Uterus (tissue), 4 donors: ENCODE results near the gene KYNU. TPM values are rescaled to one million over a fixed set of nuclear protein-coding genes. Genes with fewer than 3 reads are reported as not detected.
A peak's percentile ranks its signal among the peaks of the same experiment; 100 is the strongest.

ENCODE experiments used
- DNase-seq, 2 donors: peaks; one replicate each; pipeline ENCODE4 v3.0.0-alpha.2; 2019 to 2020
- H3K27ac ChIP-seq, 2 donors: fragments of 200-600 bp; sonication (generic); 1 replicate in 1 of 2; 2 replicates in 1 of 2; pipeline ENCODE4 v1.5.1; 2016 to 2018
- H3K27me3 ChIP-seq, 2 donors: fragments of 200-600 bp; sonication (generic); one replicate each; pipeline ENCODE4 v1.5.1; 2018 to 2019; ENCODE audit warnings: control low read depth in 1 of 2
- H3K36me3 ChIP-seq, 2 donors: fragments of 200-600 bp; sonication (generic); one replicate each; pipeline ENCODE4 v1.5.1; 2019; ENCODE audit warnings: control low read depth in 1 of 2
- H3K4me1 ChIP-seq, 2 donors: fragments of 200-600 bp; sonication (generic); one replicate each; pipeline ENCODE4 v1.5.1; 2018 to 2019; ENCODE audit warnings: control low read depth in 1 of 2
- H3K4me3 ChIP-seq, 2 donors: fragments of 200-600 bp; sonication (generic); 1 replicate in 1 of 2; 2 replicates in 1 of 2; pipeline ENCODE4 v1.5.1; 2018 to 2019; ENCODE audit warnings: mild to moderate bottlenecking in 1 of 2
- H3K9me3 ChIP-seq, 2 donors: fragments of 200-600 bp; sonication (generic); one replicate each; pipeline ENCODE4 v1.5.1; 2019; ENCODE audit warnings: control low read depth in 1 of 2
- CTCF ChIP-seq, 4 experiments: fragments of 200-600 bp in 2 of 4; fragments of 450-650 bp in 2 of 4; sonication (generic) in 2 of 4; IDR thresholded peaks; one replicate each; pipeline ENCODE4 v1.5.1; 2016 to 2019; ENCODE audit warnings: antibody characterized with exemption in 4 of 4, mild to moderate bottlenecking in 2 of 4, moderate library complexity in 1 of 4
- POLR2A ChIP-seq, 2 donors: fragments of 450-650 bp; IDR thresholded peaks; one replicate each; pipeline ENCODE4 v1.6.1; 2016; ENCODE audit warnings: antibody characterized with exemption in 2 of 2, mild to moderate bottlenecking in 1 of 2, moderate library complexity in 1 of 2
- intact Hi-C: fragments of 100-400 bp; cut with DNase I; formaldehyde crosslinking; loops from one replicate; pipeline ENCODE4 v1.15.1; 2023; ENCODE audit warnings: low total_unique reads
- total RNA-seq, 4 donors: library from RNA; depleted of rRNA in 3 of 4; stranded (reverse); fragments of >200 nt in 3 of 4; gene quantifications; one replicate each; pipeline versions ENCODE4 v1.1.0 to v1.2.4, GENCODE V29; 2014 to 2023
- donor health status: DM: yes; HTN: yes; CAD: no.

Gene KYNU
- total RNA-seq, 4 donors from 2014 or later = 1.9 to 5.3 (median 2.1) TPM; not detected in 1

- Histone ChIP-seq H3K9me3 (no peaks in the 10 kb centered on the region), H3K36me3 (no peaks in the 10 kb centered on the region), H3K27me3 (no peaks in the 10 kb centered on the region), H3K4me3 (no peak overlapping the region), H3K27ac (no peak overlapping the region), H3K4me1 (no peaks in the 10 kb centered on the region)
- DNase-seq = no peak
- no peak for TF ChIP-seq CTCF (IDR thresholded peaks at IDR 0.05)
- TF ChIP-seq POLR2A (IDR thresholded peaks at IDR 0.05) = no peak
- intact Hi-C loops = no loop called here
These were observed 138.2 kb downstream of the KYNU start for GRCh38 chr2:143015656-143016055.

GRCh38 chr2:143026411-143027054 is 149.1 kb downstream of the KYNU start:
- intact Hi-C loops = no loop called here

GRCh38 chr2:143029141-143029540 is 151.7 kb downstream of the KYNU start:
- intact Hi-C loops = no loop called here
- H3K9me3 ChIP-seq = no peaks in the 10 kb centered on the region

More at GRCh38 chr2:143026411-143027054, 149.1 kb downstream of the KYNU start:
- no peak overlapping the region for H3K4me3 ChIP-seq
- no peaks in the 10 kb centered on the region for H3K36me3 ChIP-seq
- no peak overlapping the region for H3K27ac ChIP-seq
- peaks cover 0 to 7% of the 10 kb centered on the region in 2 donors for H3K27me3 ChIP-seq
- no peaks in the 10 kb centered on the region for H3K4me1 ChIP-seq
- no peaks in the 10 kb centered on the region for H3K9me3 ChIP-seq
- TF ChIP-seq POLR2A (IDR thresholded peaks at IDR 0.05) = no peak
- no peak for TF ChIP-seq CTCF (IDR thresholded peaks at IDR 0.05)
- peak in 1 of 2 donors; percentile 11 for DNase-seq

GRCh38 chr2:143030127-143030526 is 152.7 kb downstream of the KYNU start:
- intact Hi-C loops = no loop called here
- Histone ChIP-seq H3K27ac (no peak overlapping the region), H3K27me3 (peaks cover 0 to 7% of the 10 kb centered on the region in 2 donors), H3K4me3 (no peak overlapping the region), H3K36me3 (no peaks in the 10 kb centered on the region), H3K9me3 (no peaks in the 10 kb centered on the region), H3K4me1 (no peaks in the 10 kb centered on the region)
- DNase-seq = no peak
- no peak for TF ChIP-seq POLR2A (IDR thresholded peaks at IDR 0.05)
- TF ChIP-seq CTCF (IDR thresholded peaks at IDR 0.05) = no peak

More at GRCh38 chr2:143029141-143029540, 151.7 kb downstream of the KYNU start:
- no peak for DNase-seq
- Histone ChIP-seq H3K36me3 (no peaks in the 10 kb centered on the region), H3K27ac (no peak overlapping the region), H3K4me3 (no peak overlapping the region), H3K27me3 (peaks cover 0 to 7% of the 10 kb centered on the region in 2 donors), H3K4me1 (no peaks in the 10 kb centered on the region)
- TF ChIP-seq CTCF (IDR thresholded peaks at IDR 0.05) = no peak
- TF ChIP-seq POLR2A (IDR thresholded peaks at IDR 0.05) = no peak

- DNase-seq = peak; percentile 30 to 33
- Histone ChIP-seq H3K27ac (no peak overlapping the region), H3K4me1 (no peaks in the 10 kb centered on the region), H3K9me3 (no peaks in the 10 kb centered on the region), H3K36me3 (no peaks in the 10 kb centered on the region), H3K4me3 (no peak overlapping the region), H3K27me3 (no peaks in the 10 kb centered on the region)
- TF ChIP-seq POLR2A (IDR thresholded peaks at IDR 0.05) (no peak), CTCF (IDR thresholded peaks at IDR 0.05) (peak; percentile 88 to 99 (median 92))
- intact Hi-C loops = no loop called here
These were observed 157.0 kb downstream of the KYNU start for GRCh38 chr2:143034292-143035074.
